ENCODE measurements around the gene PPP2R2C.

- TF ChIP-seq CTCF (conservative IDR thresholded peaks at IDR 0.05; ENCODE audit: low read depth, low read length) (no peak), EZH2phosphoT487 (IDR thresholded peaks at IDR 0.05; ENCODE audit: borderline replicate concordance, low read length) (no peak)
These were observed 5.5 kb downstream of the PPP2R2C start for GRCh38 chr4:6466756-6467381.

All from PC-3 (cell line).